SU-DHL-6 (cell line): ENCODE results near the gene TGFBRAP1.

ENCODE experiments used
- CTCF ChIP-seq: fragments of 200-600 bp; sonication (generic); IDR thresholded peaks from one replicate; pipeline ENCODE4 v1.5.1; 2017; ENCODE audit warnings: antibody characterized with exemption, mild to moderate bottlenecking, low read length, moderate library complexity; ENCODE audit not compliant: insufficient read depth, poor library complexity, severe bottlenecking
- EZH2phosphoT487 ChIP-seq: fragments of 200-600 bp; sonication (generic), shearing (Covaris generic); conservative IDR thresholded peaks from 2 replicates; pipeline ENCODE4 v1.6.1; 2018; ENCODE audit warnings: mild to moderate bottlenecking, antibody characterized with exemption, low read length, moderate library complexity, mixed read lengths

- TF ChIP-seq CTCF: no peak
- TF ChIP-seq EZH2phosphoT487: no peak
Measured at GRCh38 chr2:105365206-105365605, 35.7 kb upstream of the TGFBRAP1 start.
